Cardiac fibroblast (primary cell): ENCODE data around the gene SMG7.

Experiments used
- DNase-seq, 2 donors: peaks; one replicate each; pipeline versions ENCODE4 v3.0.0 to v3.0.0-alpha.2; 2010; ENCODE audit warnings: low read depth in 2 of 2
- H3K4me3 ChIP-seq, 2 donors: replicated peaks in 1 of 2; 1 replicate in 1 of 2; 2 replicates in 1 of 2; pipeline ENCODE4 v1.5.1; 2011; ENCODE audit warnings: low read depth in 2 of 2, low read length in 2 of 2, mild to moderate bottlenecking in 2 of 2, moderate library complexity in 1 of 2
- CTCF ChIP-seq: IDR thresholded peaks from one replicate; pipeline ENCODE4 v1.5.1; 2011; ENCODE audit warnings: low read depth, mild to moderate bottlenecking, low read length, inconsistent platforms

SMG7 gene

GRCh38 chr1:183567584-183567983 is 95.3 kb downstream of the SMG7 start:
- no peak overlapping the region for H3K4me3 ChIP-seq
- no peak for TF ChIP-seq CTCF
- peak; percentile 23 to 51 for DNase-seq

- no peak overlapping the region for H3K4me3 ChIP-seq
- no peak for TF ChIP-seq CTCF
- peak; percentile 25 to 42 for DNase-seq
Measured at GRCh38 chr1:183568176-183569021, 96.1 kb downstream of the SMG7 start.

GRCh38 chr1:183569141-183569540 is 96.8 kb downstream of the SMG7 start:
- no peak for TF ChIP-seq CTCF
- DNase-seq, result peak in 1 of 2 donors; percentile 21
- H3K4me3 ChIP-seq, result no peak overlapping the region

- DNase-seq, result no peak
- no peak overlapping the region for H3K4me3 ChIP-seq
- no peak for TF ChIP-seq CTCF
Measured at GRCh38 chr1:183569801-183570200, 97.5 kb downstream of the SMG7 start.

- DNase-seq, result no peak
Measured at GRCh38 chr1:183570451-183570850, 98.2 kb downstream of the SMG7 start.

GRCh38 chr1:183571678-183572268 is 99.5 kb downstream of the SMG7 start:
- no peak for TF ChIP-seq CTCF
- peak in 1 of 2 donors; percentile 26 for DNase-seq
- no peak overlapping the region for H3K4me3 ChIP-seq

More at GRCh38 chr1:183570451-183570850, 98.2 kb downstream of the SMG7 start:
- no peak overlapping the region for H3K4me3 ChIP-seq
- no peak for TF ChIP-seq CTCF
